Stimulated activated naive CD8-positive, alpha-beta T cell treated with anti-CD3 and anti-CD28 coated beads, Interleukin-15, amount 100 ng/mL, for 72 hours (primary cell): ENCODE data around the gene LHX3.

Experiments
- ATAC-seq: fragments of 150-1000 bp; cut with Tn5 transposase; 2 replicates; pipeline ENCODE4 v1.10.0; 2021; ENCODE audit warnings: mild to moderate bottlenecking, moderate library complexity
- DNase-seq, 2 donors: peaks; one replicate each; pipeline ENCODE4 v3.0.0; 2021 to 2022
- H3K27ac Mint-ChIP-seq, 2 donors: one replicate each; pipeline ENCODE4 v1.8.0; 2022; ENCODE audit warnings: mild to moderate bottlenecking in 2 of 2, mixed read lengths in 2 of 2, moderate library complexity in 2 of 2
- H3K27me3 Mint-ChIP-seq: one replicate; pipeline ENCODE4 v1.8.0; 2022; ENCODE audit warnings: mixed read lengths
- H3K4me1 Mint-ChIP-seq: one replicate; pipeline ENCODE4 v1.8.0; 2022; ENCODE audit warnings: mild to moderate bottlenecking, mixed read lengths
- H3K4me3 Mint-ChIP-seq, 2 donors: one replicate each; pipeline ENCODE4 v1.8.0; 2022; ENCODE audit warnings: mild to moderate bottlenecking in 2 of 2, mixed read lengths in 2 of 2, moderate library complexity in 1 of 2
- H3K9me3 Mint-ChIP-seq, 2 donors: one replicate each; pipeline ENCODE4 v1.8.0; 2022; ENCODE audit warnings: mixed read lengths in 2 of 2

Gene LHX3

DNA sequence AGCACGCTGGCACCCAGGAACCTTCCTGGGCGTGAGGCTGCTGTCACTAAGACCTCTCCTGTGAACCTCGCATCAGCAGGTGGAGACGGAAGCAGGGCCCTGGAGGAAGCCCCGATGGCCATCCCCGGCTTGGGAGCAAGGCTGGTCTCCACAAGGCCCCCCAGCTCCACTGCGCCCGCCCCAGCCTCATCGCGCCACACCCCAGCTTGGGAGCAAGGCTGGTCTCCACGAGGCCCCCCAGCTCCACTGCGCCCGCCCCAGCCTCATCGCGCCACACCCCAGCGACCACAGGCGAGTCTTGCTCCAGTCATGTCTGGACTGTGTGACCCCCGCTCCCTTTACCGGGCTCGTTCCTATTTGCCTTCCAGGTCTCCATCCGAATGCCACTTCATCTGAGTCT, 29.7 kb upstream of the LHX3 start:
- Mint-ChIP-seq H3K27ac (peak overlapping the region; percentile 65 to 72), H3K4me1 (peaks cover 73% of the 10 kb centered on the region)
- peak; percentile 52 for ATAC-seq

DNA sequence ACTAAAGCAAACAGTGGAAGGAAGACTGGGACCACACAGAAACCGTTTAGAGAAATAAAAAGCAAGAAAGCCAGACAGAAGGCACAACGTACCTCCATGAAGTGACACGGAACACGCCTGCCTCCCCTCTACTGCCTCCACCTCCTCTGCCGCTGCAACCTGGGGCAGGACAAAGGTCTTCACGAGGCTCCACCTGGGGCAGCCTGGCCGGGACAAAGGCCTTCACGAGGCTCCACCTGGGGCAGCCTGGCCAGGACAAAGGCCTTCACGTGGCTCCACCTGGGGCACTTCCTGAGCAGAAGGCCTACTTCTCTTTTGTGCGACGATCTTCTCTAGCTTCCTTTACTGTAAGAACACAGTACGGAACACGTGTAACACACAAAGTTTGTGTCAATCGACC, 28.9 kb upstream of the LHX3 start:
- H3K27me3 Mint-ChIP-seq, result no peaks in the 10 kb centered on the region
- no peaks in the 10 kb centered on the region for H3K9me3 Mint-ChIP-seq
- peak overlapping the region in 1 of 2 donors; percentile 90 for H3K27ac Mint-ChIP-seq
- peaks cover 70% of the 10 kb centered on the region for H3K4me1 Mint-ChIP-seq
- peak overlapping the region in 1 of 2 donors; percentile 52 for H3K4me3 Mint-ChIP-seq
- ATAC-seq (no peak), DNase-seq (no peak)

More for the DNA sequence above, 29.7 kb upstream of the LHX3 start:
- DNase-seq, result no peak
- Mint-ChIP-seq H3K27me3 (no peaks in the 10 kb centered on the region), H3K9me3 (no peaks in the 10 kb centered on the region), H3K4me3 (no peak overlapping the region)

DNA sequence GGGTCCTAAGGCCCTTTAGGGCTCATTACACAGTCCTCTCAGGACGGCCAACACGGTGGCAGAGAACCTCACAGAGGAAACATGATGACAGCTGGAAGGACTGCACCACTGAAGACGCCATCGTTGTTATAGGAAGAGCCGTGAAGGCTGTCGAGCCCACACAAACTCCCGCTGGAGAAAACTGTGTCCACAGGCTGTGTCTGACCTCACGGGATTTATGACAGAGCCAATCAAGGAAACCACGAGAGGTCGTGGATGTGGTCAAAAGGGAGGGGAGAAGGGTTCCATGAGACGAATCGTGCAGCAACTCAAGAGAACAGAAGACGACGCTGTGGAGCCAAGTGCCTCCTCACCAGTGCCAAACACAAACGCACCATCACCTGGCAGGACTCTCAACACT, 28.5 kb upstream of the LHX3 start:
- Mint-ChIP-seq H3K27me3 (no peaks in the 10 kb centered on the region), H3K27ac (peak overlapping the region; percentile 79 to 90), H3K9me3 (no peaks in the 10 kb centered on the region), H3K4me1 (peaks cover 70% of the 10 kb centered on the region), H3K4me3 (peak overlapping the region; percentile 16 to 52)
- ATAC-seq, result peak; percentile 22
- DNase-seq, result no peak

DNA sequence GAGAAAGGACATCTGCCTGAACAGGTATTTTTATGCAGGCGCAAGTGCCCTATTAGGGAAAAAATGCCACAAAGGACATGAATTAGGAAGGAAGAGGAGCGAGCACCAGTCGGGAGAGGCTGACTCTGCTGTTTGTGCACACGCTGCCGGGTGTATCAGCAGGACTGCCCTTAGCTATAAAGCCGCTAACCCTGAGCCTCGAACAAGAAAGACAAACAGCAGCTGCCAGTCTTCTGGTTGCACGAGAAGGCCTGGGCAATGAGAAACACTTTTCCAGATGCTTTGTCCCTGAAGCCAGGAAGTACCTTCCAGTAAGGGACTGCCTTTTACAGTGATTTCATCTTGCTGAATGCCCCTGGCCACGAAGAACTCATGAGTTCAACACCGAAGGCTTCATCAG, 28.0 kb upstream of the LHX3 start:
- Mint-ChIP-seq H3K9me3 (no peaks in the 10 kb centered on the region), H3K4me1 (peaks cover 70% of the 10 kb centered on the region), H3K27ac (peak overlapping the region in 1 of 2 donors; percentile 90), H3K27me3 (no peaks in the 10 kb centered on the region), H3K4me3 (peak overlapping the region in 1 of 2 donors; percentile 37)
- ATAC-seq (no peak), DNase-seq (no peak)

DNA sequence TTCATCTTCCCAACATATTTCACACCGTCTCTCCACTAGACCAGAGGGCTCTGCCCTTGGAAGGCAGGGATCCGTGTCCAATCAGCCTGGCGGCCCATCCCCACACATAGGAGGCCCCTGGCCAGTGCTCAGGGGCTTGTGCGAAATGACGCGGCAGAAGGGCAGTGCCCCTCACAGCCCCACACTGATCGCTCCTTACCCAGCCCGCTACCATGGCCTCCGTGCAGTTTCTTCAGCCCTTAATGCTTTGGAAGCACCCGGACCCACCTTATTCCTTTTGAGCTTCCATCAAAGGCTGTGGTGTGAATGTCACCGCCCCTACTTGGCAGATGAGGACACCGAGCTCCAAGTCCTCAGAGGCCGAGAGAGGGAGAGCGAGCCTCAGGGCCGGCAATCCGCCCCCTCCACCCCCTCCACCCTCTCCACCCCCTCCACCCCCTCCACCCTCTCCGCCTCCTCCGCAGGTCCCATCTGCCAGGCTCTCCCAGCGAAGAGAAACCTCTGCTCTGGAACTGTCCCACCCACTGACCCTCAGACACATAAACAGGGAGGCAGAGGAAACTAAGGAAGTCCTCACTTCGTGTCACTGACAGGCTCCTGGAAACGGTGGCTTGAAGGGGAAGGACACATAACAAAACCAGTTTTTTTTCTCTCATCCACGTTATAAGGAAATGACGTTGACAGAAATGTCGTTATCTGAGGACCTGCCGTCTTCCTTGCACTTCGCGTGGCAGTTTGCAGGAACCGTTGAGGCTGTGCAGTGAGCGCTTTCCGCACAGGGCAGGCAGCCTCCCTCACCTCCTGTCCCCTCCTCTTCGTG, 26.8 kb upstream of the LHX3 start:
- no peak for DNase-seq
- H3K4me3 Mint-ChIP-seq, result peak overlapping the region; percentile 47 to 68
- peak overlapping the region in 1 of 2 donors; percentile 44 for H3K27ac Mint-ChIP-seq
- H3K9me3 Mint-ChIP-seq, result no peaks in the 10 kb centered on the region
- H3K27me3 Mint-ChIP-seq, result no peaks in the 10 kb centered on the region
- peaks cover 70% of the 10 kb centered on the region for H3K4me1 Mint-ChIP-seq
- ATAC-seq, result peak; percentile 78

DNA sequence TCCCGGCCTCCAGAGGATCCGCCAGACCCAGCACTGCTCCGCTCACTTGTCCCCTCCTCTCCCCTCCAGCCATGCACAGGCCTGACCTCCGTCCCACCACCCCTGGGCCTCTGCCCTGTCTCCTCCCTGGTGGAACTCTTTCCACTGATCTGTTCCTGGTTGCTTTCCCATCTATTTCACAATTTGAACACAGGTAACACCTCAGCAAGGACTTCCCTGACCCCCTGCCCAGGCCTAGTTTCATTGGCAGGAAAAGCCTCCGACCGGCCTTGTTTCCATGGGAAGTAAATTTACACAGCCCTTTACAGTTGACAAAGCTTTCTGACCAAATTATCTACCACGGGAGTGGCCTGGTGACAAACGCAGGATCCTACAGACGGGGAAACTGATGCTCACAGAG, 25.8 kb upstream of the LHX3 start:
- Mint-ChIP-seq H3K27ac (peak overlapping the region; percentile 54 to 71), H3K4me3 (no peak overlapping the region)
- ATAC-seq, result no peak

DNA sequence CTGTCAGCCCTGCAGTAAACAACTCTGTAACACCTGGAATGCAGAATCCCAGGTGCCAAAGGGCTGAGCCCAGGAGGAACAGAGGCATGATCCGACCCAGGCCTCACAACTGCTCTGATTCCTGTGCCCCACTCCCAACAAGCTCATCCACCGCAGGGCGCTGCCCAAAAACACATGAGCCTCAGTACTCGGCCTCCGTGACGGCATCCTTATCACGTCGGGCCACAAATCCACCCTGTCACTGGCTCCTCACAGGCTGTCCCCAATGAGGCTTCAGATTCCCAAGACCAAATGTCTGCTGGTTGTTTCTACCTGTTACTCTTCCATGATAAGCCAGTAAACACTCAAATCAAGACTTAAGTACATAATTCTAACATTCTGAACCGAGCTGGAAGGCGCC, 25.4 kb upstream of the LHX3 start:
- ATAC-seq (no peak), DNase-seq (no peak)
- Mint-ChIP-seq H3K27ac (peak overlapping the region in 1 of 2 donors; percentile 38), H3K4me3 (no peak overlapping the region), H3K4me1 (peaks cover 71% of the 10 kb centered on the region), H3K9me3 (no peaks in the 10 kb centered on the region), H3K27me3 (no peaks in the 10 kb centered on the region)

More for the DNA sequence above, 25.8 kb upstream of the LHX3 start:
- peaks cover 75% of the 10 kb centered on the region for H3K4me1 Mint-ChIP-seq
- H3K9me3 Mint-ChIP-seq, result no peaks in the 10 kb centered on the region
- DNase-seq, result no peak
- H3K27me3 Mint-ChIP-seq, result no peaks in the 10 kb centered on the region

DNA sequence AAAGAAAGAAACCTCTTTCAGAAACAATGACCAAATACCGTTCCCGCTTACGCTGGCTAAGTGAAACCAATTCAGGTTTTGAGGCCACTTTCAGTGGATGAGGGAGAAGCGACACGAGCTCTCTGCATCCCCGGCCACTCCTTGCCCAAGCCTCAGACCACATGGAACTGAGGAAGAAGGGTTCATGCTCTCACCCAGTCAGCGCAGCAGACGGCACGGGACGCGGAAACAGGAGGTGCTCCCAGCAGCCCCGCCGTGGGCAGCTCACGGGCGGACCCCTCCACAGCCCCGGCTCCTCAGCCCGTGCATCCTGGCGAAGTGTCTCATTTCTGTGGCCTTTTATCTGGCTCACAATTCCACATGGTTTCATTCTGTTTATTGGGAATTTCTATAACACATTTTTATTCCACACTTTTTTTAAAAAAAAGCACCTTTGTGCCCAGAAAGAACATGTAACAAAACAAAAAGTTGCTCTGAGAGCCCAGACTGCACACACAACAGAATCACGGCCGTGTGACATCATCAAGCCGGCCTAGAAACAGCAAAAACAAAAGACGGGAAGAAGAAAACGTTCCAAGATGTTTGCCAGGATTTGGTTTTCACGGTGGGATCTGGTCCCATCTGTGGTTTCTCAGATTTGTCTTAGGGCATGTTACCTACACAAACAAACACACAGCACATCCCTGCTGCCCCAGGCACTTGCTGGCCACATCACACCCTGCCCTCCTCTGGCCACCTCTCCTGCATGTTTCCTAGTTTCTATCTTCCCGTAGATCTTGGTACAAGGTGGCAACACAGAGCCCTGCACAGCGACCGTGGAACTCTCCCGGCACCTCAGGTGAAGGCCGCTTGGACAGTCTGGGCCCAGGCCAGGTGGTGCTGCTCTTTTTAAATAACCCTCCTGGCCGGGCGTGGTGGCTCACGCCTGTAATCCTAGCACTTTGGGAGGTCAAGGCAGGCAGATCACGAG, 24.5 kb upstream of the LHX3 start:
- H3K9me3 Mint-ChIP-seq, result no peaks in the 10 kb centered on the region
- no peak overlapping the region for H3K4me3 Mint-ChIP-seq
- no peak for ATAC-seq
- no peak for DNase-seq
- no peak overlapping the region for H3K27ac Mint-ChIP-seq
- peaks cover 61% of the 10 kb centered on the region for H3K4me1 Mint-ChIP-seq
- H3K27me3 Mint-ChIP-seq, result no peaks in the 10 kb centered on the region

DNA sequence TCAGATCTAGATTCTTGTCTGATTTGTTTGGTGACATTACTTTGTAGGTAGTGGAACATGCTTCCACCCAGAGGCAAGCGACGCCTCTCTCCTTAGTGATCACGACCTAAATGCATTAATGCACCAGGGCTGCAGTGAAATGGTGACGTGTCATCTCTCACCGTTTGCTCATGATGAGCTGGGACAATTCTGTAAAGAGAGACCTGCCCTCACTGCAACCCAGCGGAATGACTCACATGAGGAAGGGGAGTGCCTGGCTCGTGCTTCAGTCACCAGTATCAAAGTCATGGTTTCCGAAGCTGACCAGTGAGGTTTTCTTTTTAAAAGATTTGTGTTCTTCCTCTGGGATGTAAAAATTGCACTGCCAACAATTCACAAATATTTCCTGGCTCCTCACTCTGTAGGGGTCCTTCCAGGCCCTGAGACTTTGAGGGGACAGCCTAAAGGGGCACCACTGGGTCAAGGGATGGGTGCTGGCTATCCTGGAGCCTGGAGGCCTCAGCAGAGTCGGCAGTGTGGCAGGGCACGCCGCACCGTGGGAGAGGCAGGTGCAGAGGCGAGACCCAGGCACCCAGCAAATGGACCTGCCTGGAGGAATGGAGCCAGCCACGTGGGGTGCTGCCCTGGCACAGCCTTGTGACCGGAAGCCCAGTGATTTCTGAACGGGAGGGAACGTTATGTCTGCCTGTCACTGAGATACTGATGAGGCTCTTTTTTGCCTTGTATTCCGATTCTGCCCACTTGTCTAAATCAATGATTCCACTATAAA, 23.4 kb upstream of the LHX3 start:
- peak overlapping the region; percentile 26 to 93 for H3K27ac Mint-ChIP-seq
- peaks cover 50% of the 10 kb centered on the region for H3K4me1 Mint-ChIP-seq
- no peak overlapping the region for H3K4me3 Mint-ChIP-seq
- H3K9me3 Mint-ChIP-seq, result no peaks in the 10 kb centered on the region
- DNase-seq (no peak), ATAC-seq (no peak)
- H3K27me3 Mint-ChIP-seq, result no peaks in the 10 kb centered on the region

DNA sequence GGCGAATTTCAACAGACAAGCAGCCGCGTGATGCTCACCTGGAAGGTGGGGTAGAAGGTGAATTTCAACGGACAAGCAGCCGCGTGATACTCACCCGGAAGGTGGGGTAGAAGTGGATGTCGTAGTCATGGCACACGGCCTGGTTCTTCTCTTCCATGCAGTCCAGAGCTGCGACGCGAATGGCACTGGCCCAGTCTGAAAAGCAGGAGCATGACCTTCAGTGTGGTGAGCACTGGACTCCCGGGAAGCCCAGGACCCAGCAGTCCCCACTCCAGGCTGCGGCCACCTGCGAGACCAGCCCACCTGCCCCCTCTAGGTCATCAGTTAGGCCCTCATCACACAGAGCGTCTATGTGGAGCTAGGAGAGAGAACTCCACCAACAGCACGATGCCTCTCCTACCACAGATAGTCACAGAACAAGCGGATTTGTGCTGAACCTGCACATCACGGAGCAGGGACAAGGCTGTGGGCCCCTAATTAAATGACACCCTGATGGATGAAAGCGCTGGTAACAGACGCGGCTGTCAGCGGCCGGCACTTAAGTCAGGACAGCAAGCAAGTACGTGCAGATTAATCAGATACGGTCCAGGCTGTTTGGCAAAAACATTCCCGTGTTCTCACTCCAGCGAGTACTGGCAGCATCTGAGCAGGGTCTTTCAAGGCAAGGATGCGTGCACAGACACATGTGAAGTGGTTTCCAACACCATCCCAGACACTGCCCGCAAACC, 21.9 kb upstream of the LHX3 start:
- no peak overlapping the region for H3K27ac Mint-ChIP-seq
- no peak overlapping the region for H3K4me3 Mint-ChIP-seq
- no peaks in the 10 kb centered on the region for H3K9me3 Mint-ChIP-seq
- peaks cover 36% of the 10 kb centered on the region for H3K4me1 Mint-ChIP-seq
- H3K27me3 Mint-ChIP-seq, result no peaks in the 10 kb centered on the region
- DNase-seq (no peak), ATAC-seq (no peak)

DNA sequence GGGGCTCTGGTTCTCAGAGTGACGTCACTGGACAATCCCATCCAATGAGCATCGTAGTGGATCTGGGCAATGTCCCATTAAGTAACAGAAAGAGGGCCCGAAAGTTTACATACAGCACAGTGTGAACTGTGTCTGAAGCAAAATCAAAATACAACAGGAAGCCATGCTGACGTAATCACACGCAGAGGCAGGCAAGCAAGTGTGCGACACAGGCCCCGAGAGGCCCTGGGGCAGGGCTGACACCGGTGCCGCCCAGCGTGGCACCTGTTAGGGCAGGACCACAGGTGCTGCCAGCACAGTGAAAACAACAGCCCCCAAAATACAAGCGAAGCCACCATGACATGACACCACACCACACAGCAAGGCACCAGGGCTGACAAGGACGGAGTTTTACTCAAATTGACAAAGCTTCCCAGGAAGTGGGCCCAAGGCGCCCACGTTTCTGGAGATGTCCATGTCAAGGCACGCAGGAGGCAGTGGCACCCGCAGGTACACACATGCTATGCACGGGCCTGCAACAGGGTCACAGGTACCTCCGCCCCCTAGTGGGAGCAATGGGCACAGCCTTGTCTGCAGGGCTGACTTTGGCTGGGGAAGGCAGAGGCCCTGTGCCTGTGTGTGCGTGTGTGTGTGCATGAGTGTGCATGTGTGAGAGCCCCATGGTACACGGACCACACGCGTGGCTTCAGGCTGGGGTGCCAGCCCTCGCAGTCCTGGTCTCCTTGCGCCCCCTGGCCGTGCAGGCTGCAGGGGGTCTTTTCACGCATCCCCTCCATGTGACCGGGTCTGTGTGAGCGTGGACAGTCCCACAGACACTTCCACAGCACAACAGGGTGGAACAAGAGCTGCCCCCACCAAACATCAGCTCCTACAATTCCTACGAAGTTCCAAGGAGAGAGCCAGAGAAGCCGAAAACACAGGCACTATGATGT, 21.1 kb upstream of the LHX3 start:
- Mint-ChIP-seq H3K9me3 (no peaks in the 10 kb centered on the region), H3K27me3 (no peaks in the 10 kb centered on the region), H3K4me3 (no peak overlapping the region), H3K27ac (no peak overlapping the region), H3K4me1 (peaks cover 33% of the 10 kb centered on the region)
- DNase-seq (peak; percentile 58 to 65), ATAC-seq (peak; percentile 95)

DNA sequence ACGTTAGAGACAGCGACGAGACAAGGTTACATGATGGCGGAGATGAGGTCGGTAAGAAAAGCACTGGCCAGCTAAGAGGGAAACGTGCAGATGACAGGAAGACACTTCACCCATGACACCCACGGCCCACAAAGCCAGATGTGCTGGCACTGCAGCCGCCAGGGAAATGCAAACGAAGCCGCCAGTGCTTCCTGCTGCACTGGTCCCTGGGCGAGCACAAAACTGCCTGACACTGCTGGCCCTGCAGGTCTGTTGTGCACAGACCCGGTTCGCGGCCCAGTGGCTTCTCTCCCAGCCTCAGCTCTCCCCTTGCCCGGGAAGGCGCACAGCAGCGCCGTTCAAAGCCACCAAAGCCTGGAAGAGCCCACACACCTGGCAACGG, 20.4 kb upstream of the LHX3 start:
- ATAC-seq (no peak), DNase-seq (no peak)
- Mint-ChIP-seq H3K4me1 (peaks cover 27% of the 10 kb centered on the region), H3K9me3 (no peaks in the 10 kb centered on the region), H3K4me3 (no peak overlapping the region), H3K27ac (no peak overlapping the region), H3K27me3 (no peaks in the 10 kb centered on the region)

DNA sequence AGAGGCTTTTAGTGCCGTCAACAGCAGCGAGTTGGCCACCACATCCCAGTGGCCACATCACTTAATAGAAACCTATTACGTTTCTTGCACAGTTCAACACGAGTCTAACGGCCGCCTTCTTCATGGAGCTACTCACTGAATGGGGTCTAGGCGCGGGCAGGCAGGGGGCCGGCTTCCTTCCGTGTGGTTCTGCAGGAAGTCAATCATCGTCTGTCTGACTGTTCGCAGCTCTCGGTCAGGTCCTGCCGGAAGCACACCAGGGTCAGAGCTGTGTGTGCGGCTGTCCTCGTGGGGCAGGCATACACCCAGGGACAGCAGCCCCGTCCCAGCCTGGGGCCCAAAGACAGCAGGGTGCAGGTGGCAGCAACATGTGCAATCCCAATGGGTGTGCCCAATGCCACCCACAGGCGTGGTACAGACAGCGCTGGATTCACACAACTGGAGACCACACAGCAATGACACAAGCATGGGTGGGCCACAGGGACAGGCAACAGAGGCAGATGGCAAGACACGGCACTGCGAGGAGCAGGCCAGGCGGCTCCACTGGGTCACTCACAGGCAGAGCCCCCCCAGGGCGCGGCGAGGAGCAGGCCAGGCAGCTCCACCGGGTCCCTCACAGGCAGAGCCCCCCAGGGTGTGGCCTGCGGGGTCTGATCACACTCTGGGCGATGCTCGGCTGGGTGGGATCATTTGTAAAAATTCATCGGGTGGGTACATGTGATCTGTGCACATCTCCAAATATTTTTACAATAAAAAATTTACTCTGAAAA, 19.1 kb upstream of the LHX3 start:
- H3K4me1 Mint-ChIP-seq, result peaks cover 25% of the 10 kb centered on the region
- ATAC-seq (no peak), DNase-seq (no peak)
- H3K27me3 Mint-ChIP-seq, result no peaks in the 10 kb centered on the region
- no peaks in the 10 kb centered on the region for H3K9me3 Mint-ChIP-seq
- no peak overlapping the region for H3K4me3 Mint-ChIP-seq
- no peak overlapping the region for H3K27ac Mint-ChIP-seq
